HG02885 (cell line): ENCODE results near the gene ENTREP3.

Source experiments
- ATAC-seq: cut with Tn5 transposase; IDR thresholded peaks from one replicate; pipeline ENCODE4 v1.9.1; 2021; ENCODE audit warnings: mild to moderate bottlenecking; ENCODE audit not compliant: unreplicated experiment, poor library complexity

The ENTREP3 gene

GRCh38 chr1:155282488-155283091, 27.3 kb upstream of the ENTREP3 start:
- ATAC-seq, result no peak

- ATAC-seq, result no peak
These were observed 24.0 kb upstream of the ENTREP3 start for GRCh38 chr1:155279268-155279667.

- no peak for ATAC-seq
These were observed 23.4 kb upstream of the ENTREP3 start for GRCh38 chr1:155278689-155279160.

GRCh38 chr1:155277902-155278688, 22.8 kb upstream of the ENTREP3 start:
- ATAC-seq, result no peak

- peak; percentile 77 for ATAC-seq
These were observed 22.0 kb upstream of the ENTREP3 start, which contains the start of gene HCN3 for GRCh38 chr1:155277070-155277901. HCN3 (plus strand) TSS chr1:155277463; CDS start chr1:155277591, 128 bp downstream.

GRCh38 chr1:155273343-155274245, 18.3 kb upstream of the ENTREP3 start, which contains the start of gene CLK2:
CLK2 (minus strand) TSS chr1:155273504; CDS start chr1:155270977, 2,527 bp downstream.
- peak; percentile 79 for ATAC-seq

- peak; percentile 30 for ATAC-seq
These were observed 17.4 kb upstream of the ENTREP3 start for GRCh38 chr1:155272466-155273342.

- ATAC-seq, result no peak
These were observed 14.1 kb upstream of the ENTREP3 start for GRCh38 chr1:155269381-155269780.

- no peak for ATAC-seq
These were observed 13.3 kb upstream of the ENTREP3 start for GRCh38 chr1:155268630-155269029.

GRCh38 chr1:155267373-155267772, 12.1 kb upstream of the ENTREP3 start:
- ATAC-seq, result no peak

GRCh38 chr1:155266553-155266952, 11.3 kb upstream of the ENTREP3 start:
- no peak for ATAC-seq

- ATAC-seq, result no peak
These were observed 7.8 kb upstream of the ENTREP3 start for GRCh38 chr1:155263067-155263466.

- ATAC-seq, result peak; percentile 91
These were observed 6.8 kb upstream of the ENTREP3 start, which contains the start of gene SCAMP3 for GRCh38 chr1:155261852-155262673. SCAMP3 (minus strand) TSS chr1:155262360; CDS start chr1:155262151, 209 bp downstream.

GRCh38 chr1:155261493-155261851, 6.2 kb upstream of the ENTREP3 start:
- no peak for ATAC-seq

- no peak for ATAC-seq
These were observed 5.0 kb upstream of the ENTREP3 start for GRCh38 chr1:155260276-155260675.

GRCh38 chr1:155256058-155256852, 972 bp upstream of the ENTREP3 start:
- ATAC-seq, result no peak

- no peak for ATAC-seq
These were observed 505 bp downstream of the ENTREP3 start for GRCh38 chr1:155254714-155255242.
